Measurements from ENCODE around the gene SIDT2. TPM values are rescaled to one million over a fixed set of nuclear protein-coding genes. Genes with fewer than 3 reads are reported as not detected.

Gene SIDT2
- total and polyA plus RNA-seq, 2 of the 13 experiments (the other 11 are each of a cell fraction or from before 2014, with no cell fraction given) = 11.5 to 28.0 TPM

DNA sequence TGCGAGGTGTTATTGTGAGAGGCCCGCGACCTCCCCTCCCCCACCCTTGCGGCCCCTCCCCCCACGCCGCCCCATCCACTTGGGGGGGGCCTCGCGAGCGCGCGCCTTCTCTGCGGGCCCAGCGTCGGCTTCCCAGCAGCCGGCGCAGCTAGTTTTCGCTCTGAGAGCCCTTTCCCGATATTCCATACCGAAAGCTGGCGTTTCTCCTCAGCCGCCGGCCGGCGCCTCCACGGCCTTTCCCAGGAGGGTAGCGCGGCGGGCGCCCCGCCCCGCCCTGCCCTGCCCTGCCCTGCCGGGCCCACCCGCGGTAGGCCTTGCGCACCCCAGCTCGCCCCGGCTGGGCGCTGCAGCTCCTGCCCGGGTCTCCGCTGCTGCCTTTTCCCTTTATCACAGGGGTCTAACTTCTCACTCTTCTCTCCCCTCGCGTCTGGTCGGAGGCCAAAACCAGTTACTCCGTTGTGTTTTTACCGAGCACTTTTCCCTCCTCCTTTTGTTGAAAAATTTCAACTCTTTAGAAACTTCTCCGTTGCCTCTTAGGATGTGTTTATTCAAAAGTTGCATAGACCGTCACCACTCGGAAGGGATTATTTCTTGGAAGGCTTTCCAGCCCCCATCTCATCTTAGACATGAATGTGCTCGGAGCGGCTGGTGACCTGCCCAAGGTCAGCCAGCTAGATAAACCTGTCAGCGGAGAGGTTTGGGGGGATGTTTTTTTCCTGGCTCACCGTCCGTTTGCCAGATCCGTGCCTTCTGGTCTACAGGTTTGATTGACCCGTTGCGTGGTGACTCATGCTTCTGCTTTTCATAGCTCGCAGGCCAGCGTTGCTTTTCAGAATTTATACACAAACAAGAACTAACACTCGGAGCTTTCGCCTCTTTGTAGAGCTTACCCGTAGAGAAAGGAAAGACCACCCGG lies 33.8 kb upstream of the SIDT2 start (continued):
- TF ChIP-seq, protein P1, sequence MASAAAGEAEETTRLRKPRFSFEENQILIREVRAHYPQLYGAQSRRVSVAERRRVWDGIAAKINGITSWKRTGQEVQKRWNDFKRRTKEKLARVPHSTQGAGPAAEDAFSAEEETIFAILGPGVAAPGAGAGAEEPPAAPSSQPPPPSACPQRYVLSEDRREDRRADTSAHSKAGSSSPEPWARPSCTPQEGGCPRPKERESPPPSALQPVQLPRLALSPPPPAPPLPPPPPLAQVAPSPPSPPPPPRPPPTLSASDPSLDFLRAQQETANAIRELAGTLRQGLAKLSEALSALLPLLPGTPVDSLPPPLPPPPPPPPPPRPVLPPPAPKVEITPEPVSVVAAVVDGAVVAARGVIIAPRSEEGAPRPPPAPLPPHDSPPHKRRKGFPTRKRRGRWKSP (CRISPR knock-in tag; IDR thresholded peaks at IDR 0.05) = no peak
- TF ChIP-seq HOXA3 (CRISPR knock-in tag; IDR thresholded peaks at IDR 0.05) = no peak
- TF ChIP-seq ZSCAN29 (CRISPR knock-in tag; conservative IDR thresholded peaks at IDR 0.05) = no peak
- no peak for TF ChIP-seq HNRNPK (IDR thresholded peaks at IDR 0.05; ENCODE audit: low read depth, low read length, poor library complexity, severe bottlenecking)
- TF ChIP-seq, protein P2, sequence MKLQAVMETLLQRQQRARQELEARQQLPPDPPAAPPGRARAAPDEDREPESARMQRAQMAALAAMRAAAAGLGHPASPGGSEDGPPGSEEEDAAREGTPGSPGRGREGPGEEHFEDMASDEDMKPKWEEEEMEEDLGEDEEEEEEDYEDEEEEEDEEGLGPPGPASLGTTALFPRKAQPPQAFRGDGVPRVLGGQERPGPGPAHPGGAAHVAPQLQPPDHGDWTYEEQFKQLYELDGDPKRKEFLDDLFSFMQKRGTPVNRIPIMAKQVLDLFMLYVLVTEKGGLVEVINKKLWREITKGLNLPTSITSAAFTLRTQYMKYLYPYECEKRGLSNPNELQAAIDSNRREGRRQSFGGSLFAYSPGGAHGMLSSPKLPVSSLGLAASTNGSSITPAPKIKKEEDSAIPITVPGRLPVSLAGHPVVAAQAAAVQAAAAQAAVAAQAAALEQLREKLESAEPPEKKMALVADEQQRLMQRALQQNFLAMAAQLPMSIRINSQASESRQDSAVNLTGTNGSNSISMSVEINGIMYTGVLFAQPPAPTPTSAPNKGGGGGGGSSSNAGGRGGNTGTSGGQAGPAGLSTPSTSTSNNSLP (IDR thresholded peaks at IDR 0.05; ENCODE audit: low read depth, low read length) = 0 out of 2 replicates have a peak, but pooled peaks have one; percentile 32
- TF ChIP-seq, protein P3, sequence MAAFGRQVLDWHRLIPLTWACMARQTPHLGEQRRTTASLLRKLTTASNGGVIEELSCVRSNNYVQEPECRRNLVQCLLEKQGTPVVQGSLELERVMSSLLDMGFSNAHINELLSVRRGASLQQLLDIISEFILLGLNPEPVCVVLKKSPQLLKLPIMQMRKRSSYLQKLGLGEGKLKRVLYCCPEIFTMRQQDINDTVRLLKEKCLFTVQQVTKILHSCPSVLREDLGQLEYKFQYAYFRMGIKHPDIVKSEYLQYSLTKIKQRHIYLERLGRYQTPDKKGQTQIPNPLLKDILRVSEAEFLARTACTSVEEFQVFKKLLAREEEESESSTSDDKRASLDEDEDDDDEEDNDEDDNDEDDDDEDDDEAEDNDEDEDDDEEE (CRISPR knock-in tag; IDR thresholded peaks at IDR 0.05) = no peak
- TF ChIP-seq FOXO1 (CRISPR knock-in tag; IDR thresholded peaks at IDR 0.05) = no peak
- TF ChIP-seq ZNF552 (CRISPR knock-in tag; IDR thresholded peaks at IDR 0.05; ENCODE audit: borderline replicate concordance) = no peak
- no peak for TF ChIP-seq ZNF773 (CRISPR knock-in tag; IDR thresholded peaks at IDR 0.05; ENCODE audit: borderline replicate concordance)
- no peak for TF ChIP-seq HNRNPL (IDR thresholded peaks at IDR 0.05; ENCODE audit: low read depth, low read length)
- TF ChIP-seq NPAS2 (CRISPR knock-in tag; IDR thresholded peaks at IDR 0.05; ENCODE audit: borderline replicate concordance) = no peak
- TF ChIP-seq ZNF570 (CRISPR knock-in tag; IDR thresholded peaks at IDR 0.05; ENCODE audit: borderline replicate concordance) = no peak
- TF ChIP-seq ZSCAN31 (CRISPR knock-in tag; IDR thresholded peaks at IDR 0.05; ENCODE audit: low read depth) = no peak
- TF ChIP-seq TRIM24 (CRISPR knock-in tag; IDR thresholded peaks at IDR 0.05) = no peak
- TF ChIP-seq MTA3 (CRISPR knock-in tag; IDR thresholded peaks at IDR 0.05) = no peak
- TF ChIP-seq, protein P4, sequence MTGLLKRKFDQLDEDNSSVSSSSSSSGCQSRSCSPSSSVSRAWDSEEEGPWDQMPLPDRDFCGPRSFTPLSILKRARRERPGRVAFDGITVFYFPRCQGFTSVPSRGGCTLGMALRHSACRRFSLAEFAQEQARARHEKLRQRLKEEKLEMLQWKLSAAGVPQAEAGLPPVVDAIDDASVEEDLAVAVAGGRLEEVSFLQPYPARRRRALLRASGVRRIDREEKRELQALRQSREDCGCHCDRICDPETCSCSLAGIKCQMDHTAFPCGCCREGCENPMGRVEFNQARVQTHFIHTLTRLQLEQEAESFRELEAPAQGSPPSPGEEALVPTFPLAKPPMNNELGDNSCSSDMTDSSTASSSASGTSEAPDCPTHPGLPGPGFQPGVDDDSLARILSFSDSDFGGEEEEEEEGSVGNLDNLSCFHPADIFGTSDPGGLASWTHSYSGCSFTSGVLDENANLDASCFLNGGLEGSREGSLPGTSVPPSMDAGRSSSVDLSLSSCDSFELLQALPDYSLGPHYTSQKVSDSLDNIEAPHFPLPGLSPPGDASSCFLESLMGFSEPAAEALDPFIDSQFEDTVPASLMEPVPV (CRISPR knock-in tag; IDR thresholded peaks at IDR 0.05) = 0 out of 2 replicates have a peak, but pooled peaks have one; percentile 46
- TF ChIP-seq GLI4 (CRISPR knock-in tag; IDR thresholded peaks at IDR 0.05; ENCODE audit: borderline replicate concordance) = no peak
- no peak for TF ChIP-seq DNMT1 (CRISPR knock-in tag; IDR thresholded peaks at IDR 0.05)
- TF ChIP-seq, protein P5, sequence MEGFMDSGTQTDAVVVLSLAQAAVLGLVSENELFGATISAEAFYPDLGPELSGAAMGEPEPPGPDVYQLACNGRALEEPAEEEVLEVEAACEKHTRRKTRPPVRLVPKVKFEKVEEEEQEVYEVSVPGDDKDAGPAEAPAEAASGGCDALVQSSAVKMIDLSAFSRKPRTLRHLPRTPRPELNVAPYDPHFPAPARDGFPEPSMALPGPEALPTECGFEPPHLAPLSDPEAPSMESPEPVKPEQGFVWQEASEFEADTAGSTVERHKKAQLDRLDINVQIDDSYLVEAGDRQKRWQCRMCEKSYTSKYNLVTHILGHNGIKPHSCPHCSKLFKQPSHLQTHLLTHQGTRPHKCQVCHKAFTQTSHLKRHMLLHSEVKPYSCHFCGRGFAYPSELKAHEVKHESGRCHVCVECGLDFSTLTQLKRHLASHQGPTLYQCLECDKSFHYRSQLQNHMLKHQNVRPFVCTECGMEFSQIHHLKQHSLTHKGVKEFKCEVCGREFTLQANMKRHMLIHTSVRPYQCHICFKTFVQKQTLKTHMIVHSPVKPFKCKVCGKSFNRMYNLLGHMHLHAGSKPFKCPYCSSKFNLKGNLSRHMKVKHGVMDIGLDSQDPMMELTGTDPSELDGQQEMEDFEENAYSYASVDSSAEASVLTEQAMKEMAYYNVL (CRISPR knock-in tag; IDR thresholded peaks at IDR 0.05; ENCODE audit: borderline replicate concordance) = no peak
- 0 out of 2 replicates have a peak, but pooled peaks have one; percentile 32 for TF ChIP-seq ZNF501 (CRISPR knock-in tag; IDR thresholded peaks at IDR 0.05)

Measured in HepG2 (cell line).